ENCODE data around the gene THSD4. TPM values are rescaled to one million over a fixed set of nuclear protein-coding genes. Genes with fewer than 3 reads are reported as not detected.

The THSD4 gene
- polyA plus RNA-seq, 1 donor (not counting 4 experiments of a cell fraction or from before 2014, with no cell fraction given) = 24.5 TPM

DNA sequence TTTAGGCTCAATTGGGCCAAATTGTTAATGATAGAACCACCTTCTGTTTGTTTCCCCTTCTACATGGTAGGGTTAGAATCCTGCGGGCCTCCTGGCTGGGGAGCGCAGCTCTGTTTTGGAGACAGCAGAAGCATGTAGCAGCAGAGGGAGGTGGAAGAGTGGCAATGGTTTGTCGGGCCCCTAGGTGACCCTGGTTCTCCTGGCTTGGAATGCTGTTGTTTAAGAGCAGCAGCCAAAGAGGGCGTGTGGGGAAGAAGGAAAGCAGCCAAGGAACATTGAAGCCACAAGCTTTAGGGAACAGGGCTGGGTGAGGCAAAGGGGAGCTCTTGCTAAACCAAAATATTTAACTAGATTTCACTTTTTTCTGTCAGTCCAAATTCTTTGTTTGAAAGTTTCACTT, 481.4 kb downstream of the THSD4 start:
- H2AFZ ChIP-seq (ENCODE audit: control insufficient read depth, low read length) = no peak overlapping the region
- H3K4me2 ChIP-seq (ENCODE audit: control insufficient read depth, extremely low read depth, insufficient read depth, low read depth, low read length) = no peak overlapping the region
- no peaks in the 10 kb centered on the region for H3K79me2 ChIP-seq (ENCODE audit: control insufficient read depth, insufficient read depth, low read length)
- TF ChIP-seq EZH2 (IDR thresholded peaks at IDR 0.05; ENCODE audit: low read length) = no peak
- TF ChIP-seq, protein P1, sequence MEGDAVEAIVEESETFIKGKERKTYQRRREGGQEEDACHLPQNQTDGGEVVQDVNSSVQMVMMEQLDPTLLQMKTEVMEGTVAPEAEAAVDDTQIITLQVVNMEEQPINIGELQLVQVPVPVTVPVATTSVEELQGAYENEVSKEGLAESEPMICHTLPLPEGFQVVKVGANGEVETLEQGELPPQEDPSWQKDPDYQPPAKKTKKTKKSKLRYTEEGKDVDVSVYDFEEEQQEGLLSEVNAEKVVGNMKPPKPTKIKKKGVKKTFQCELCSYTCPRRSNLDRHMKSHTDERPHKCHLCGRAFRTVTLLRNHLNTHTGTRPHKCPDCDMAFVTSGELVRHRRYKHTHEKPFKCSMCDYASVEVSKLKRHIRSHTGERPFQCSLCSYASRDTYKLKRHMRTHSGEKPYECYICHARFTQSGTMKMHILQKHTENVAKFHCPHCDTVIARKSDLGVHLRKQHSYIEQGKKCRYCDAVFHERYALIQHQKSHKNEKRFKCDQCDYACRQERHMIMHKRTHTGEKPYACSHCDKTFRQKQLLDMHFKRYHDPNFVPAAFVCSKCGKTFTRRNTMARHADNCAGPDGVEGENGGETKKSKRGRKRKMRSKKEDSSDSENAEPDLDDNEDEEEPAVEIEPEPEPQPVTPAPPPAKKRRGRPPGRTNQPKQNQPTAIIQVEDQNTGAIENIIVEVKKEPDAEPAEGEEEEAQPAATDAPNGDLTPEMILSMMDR (optimal IDR thresholded peaks at IDR 0.05 in 1 of 3, IDR thresholded peaks at IDR 0.05 in 1 of 3, conservative IDR thresholded peaks at IDR 0.05 in 1 of 3; ENCODE audit: extremely low read depth in 1 of 3, insufficient read depth in 2 of 3, low read length in 3 of 3) = no peak
- H3K27me3 ChIP-seq (ENCODE audit: control insufficient read depth, extremely low read depth, insufficient read depth, low read length) = no peaks in the 10 kb centered on the region
- no peaks in the 10 kb centered on the region for H3K36me3 ChIP-seq (ENCODE audit: control insufficient read depth in 2 of 2, extremely low read depth in 1 of 2, insufficient read depth in 2 of 2, low read length in 2 of 2)
- FAIRE-seq = no peak
- dilution Hi-C loops (cut with MboI; ENCODE audit: extremely low pct_ligation_motif_present, low sequenced_read_pairs) = no loop called here
- no peak overlapping the region for H3K4me3 ChIP-seq (ENCODE audit: control insufficient read depth in 2 of 3, extremely low read depth in 1 of 3, insufficient read depth in 2 of 3, low read depth in 1 of 3, low read length in 3 of 3)
- H3K9me1 ChIP-seq (ENCODE audit: control insufficient read depth, extremely low read depth, insufficient read depth, low read length) = no peaks in the 10 kb centered on the region
- H4K20me1 ChIP-seq (ENCODE audit: control insufficient read depth, extremely low read depth, insufficient read depth, low read length) = no peaks in the 10 kb centered on the region
- H3K4me1 ChIP-seq (ENCODE audit: control insufficient read depth, extremely low read depth, insufficient read depth, low read length) = peaks cover 7% of the 10 kb centered on the region
- H3K9ac ChIP-seq (ENCODE audit: control insufficient read depth, extremely low read depth, insufficient read depth, low read length) = no peak overlapping the region
- no peaks in the 10 kb centered on the region for H3K9me3 ChIP-seq (ENCODE audit: control insufficient read depth, low read depth, low read length)
- DNase-seq (ENCODE audit: low read depth, low spot score) = no peak
- H3K27ac ChIP-seq (ENCODE audit: control insufficient read depth, insufficient read depth, low read length) = no peak overlapping the region

DNA sequence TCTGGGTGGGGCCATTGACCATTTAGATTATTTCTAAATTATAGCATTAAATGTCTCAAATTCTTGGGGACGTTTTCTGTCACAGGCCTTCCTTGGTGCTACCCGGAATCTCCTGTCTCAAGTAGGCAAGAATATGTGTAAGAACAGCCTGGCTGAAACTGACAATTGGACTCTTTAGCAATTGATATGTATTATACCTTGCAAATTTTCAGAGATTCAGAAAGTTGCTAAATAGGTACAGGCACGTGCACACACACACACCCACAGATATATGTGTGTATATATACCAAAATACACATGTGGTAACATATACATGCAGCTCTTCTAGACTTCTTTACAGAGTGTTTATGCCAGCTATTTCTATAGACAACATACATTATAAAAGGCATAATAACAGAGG, 481.9 kb downstream of the THSD4 start:
- TF ChIP-seq, protein P1 (optimal IDR thresholded peaks at IDR 0.05 in 1 of 3, IDR thresholded peaks at IDR 0.05 in 1 of 3, conservative IDR thresholded peaks at IDR 0.05 in 1 of 3; ENCODE audit: extremely low read depth in 1 of 3, insufficient read depth in 2 of 3, low read length in 3 of 3) = no peak
- no peak for TF ChIP-seq EZH2 (IDR thresholded peaks at IDR 0.05; ENCODE audit: low read length)
- no peak overlapping the region for H3K4me3 ChIP-seq (ENCODE audit: control insufficient read depth in 2 of 3, extremely low read depth in 1 of 3, insufficient read depth in 2 of 3, low read depth in 1 of 3, low read length in 3 of 3)
- H3K9me3 ChIP-seq (ENCODE audit: control insufficient read depth, low read depth, low read length) = no peaks in the 10 kb centered on the region
- dilution Hi-C loops (cut with MboI; ENCODE audit: extremely low pct_ligation_motif_present, low sequenced_read_pairs) = no loop called here
- H3K9me1 ChIP-seq (ENCODE audit: control insufficient read depth, extremely low read depth, insufficient read depth, low read length) = no peaks in the 10 kb centered on the region
- peaks cover 7% of the 10 kb centered on the region for H3K4me1 ChIP-seq (ENCODE audit: control insufficient read depth, extremely low read depth, insufficient read depth, low read length)
- H3K27me3 ChIP-seq (ENCODE audit: control insufficient read depth, extremely low read depth, insufficient read depth, low read length) = no peaks in the 10 kb centered on the region
- H2AFZ ChIP-seq (ENCODE audit: control insufficient read depth, low read length) = no peak overlapping the region
- FAIRE-seq (no peak), DNase-seq (ENCODE audit: low read depth, low spot score) (no peak)
- no peak overlapping the region for H3K27ac ChIP-seq (ENCODE audit: control insufficient read depth, insufficient read depth, low read length)
- no peaks in the 10 kb centered on the region for H3K36me3 ChIP-seq (ENCODE audit: control insufficient read depth in 2 of 2, extremely low read depth in 1 of 2, insufficient read depth in 2 of 2, low read length in 2 of 2)
- no peak overlapping the region for H3K9ac ChIP-seq (ENCODE audit: control insufficient read depth, extremely low read depth, insufficient read depth, low read length)
- H3K79me2 ChIP-seq (ENCODE audit: control insufficient read depth, insufficient read depth, low read length) = no peaks in the 10 kb centered on the region
- H3K4me2 ChIP-seq (ENCODE audit: control insufficient read depth, extremely low read depth, insufficient read depth, low read depth, low read length) = no peak overlapping the region
- H4K20me1 ChIP-seq (ENCODE audit: control insufficient read depth, extremely low read depth, insufficient read depth, low read length) = no peaks in the 10 kb centered on the region
